Ovary (tissue), 3 donors: ENCODE measurements around the gene RACGAP1.

Experiments used
- CTCF ChIP-seq, 3 donors: fragments of 450-650 bp in 2 of 3; fragments of 200-600 bp in 1 of 3; IDR thresholded peaks; one replicate each; pipeline versions ENCODE4 v1.5.1 to v1.8.0; 2016 to 2022; ENCODE audit warnings: antibody characterized with exemption in 3 of 3, mild to moderate bottlenecking in 1 of 3
- POLR2A ChIP-seq: fragments of 450-650 bp; IDR thresholded peaks from one replicate; pipeline ENCODE4 v1.6.1; 2017; ENCODE audit warnings: antibody characterized with exemption, mild to moderate bottlenecking, moderate library complexity
- donor health status: DM: no; HTN: no; CAD: no.

GRCh38 chr12:49950273-49951251 lies 74.7 kb downstream of the RACGAP1 start, which contains the start of gene AQP2:
- TF ChIP-seq POLR2A = no peak
- TF ChIP-seq CTCF (IDR thresholded peaks at IDR 0.05) = no peak
